ENCODE measurements around the gene BMPR1A.

- TF ChIP-seq CREB5 (CRISPR knock-in tag; IDR thresholded peaks at IDR 0.05; ENCODE audit: low read depth) (no peak), CSRNP3 (CRISPR knock-in tag; IDR thresholded peaks at IDR 0.05) (no peak), PPARA (CRISPR knock-in tag; IDR thresholded peaks at IDR 0.05; ENCODE audit: borderline replicate concordance) (no peak)
Measured at GRCh38 chr10:86744067-86744725, 12.2 kb upstream of the BMPR1A start.

Measured in SK-N-SH treated with all-trans-retinoic acid at 6 μM for 48 hours (cell line).